ENCODE results near the gene BAG3.

DNA sequence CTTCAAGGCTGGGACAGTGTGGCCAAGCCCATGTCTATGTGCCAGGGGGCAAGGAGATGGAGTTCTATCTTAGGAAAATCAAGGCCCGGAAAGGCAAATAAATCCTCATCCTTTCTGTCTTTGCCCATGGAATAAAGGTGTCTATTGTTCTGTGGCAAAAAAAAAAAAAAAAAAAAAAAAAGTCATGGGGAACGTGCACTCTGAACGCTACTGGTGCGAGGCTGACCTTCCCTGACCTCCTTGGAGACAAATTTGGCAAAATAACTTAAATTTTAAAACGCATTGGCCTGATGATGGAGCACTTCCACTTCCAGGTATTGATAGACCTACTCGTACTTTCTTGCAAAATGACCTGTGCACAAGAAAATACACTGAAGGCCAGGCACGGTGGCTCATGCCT lies 12.2 kb upstream of the BAG3 start:
- no peak for TF ChIP-seq POLR2A (IDR thresholded peaks at IDR 0.05; ENCODE audit: borderline replicate concordance, extremely low read depth, insufficient read depth, insufficient read length)
- TF ChIP-seq, protein P1, sequence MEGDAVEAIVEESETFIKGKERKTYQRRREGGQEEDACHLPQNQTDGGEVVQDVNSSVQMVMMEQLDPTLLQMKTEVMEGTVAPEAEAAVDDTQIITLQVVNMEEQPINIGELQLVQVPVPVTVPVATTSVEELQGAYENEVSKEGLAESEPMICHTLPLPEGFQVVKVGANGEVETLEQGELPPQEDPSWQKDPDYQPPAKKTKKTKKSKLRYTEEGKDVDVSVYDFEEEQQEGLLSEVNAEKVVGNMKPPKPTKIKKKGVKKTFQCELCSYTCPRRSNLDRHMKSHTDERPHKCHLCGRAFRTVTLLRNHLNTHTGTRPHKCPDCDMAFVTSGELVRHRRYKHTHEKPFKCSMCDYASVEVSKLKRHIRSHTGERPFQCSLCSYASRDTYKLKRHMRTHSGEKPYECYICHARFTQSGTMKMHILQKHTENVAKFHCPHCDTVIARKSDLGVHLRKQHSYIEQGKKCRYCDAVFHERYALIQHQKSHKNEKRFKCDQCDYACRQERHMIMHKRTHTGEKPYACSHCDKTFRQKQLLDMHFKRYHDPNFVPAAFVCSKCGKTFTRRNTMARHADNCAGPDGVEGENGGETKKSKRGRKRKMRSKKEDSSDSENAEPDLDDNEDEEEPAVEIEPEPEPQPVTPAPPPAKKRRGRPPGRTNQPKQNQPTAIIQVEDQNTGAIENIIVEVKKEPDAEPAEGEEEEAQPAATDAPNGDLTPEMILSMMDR (IDR thresholded peaks at IDR 0.05 in 2 of 3, conservative IDR thresholded peaks at IDR 0.05 in 1 of 3; ENCODE audit: borderline replicate concordance in 1 of 3, insufficient read depth in 1 of 3, low read depth in 2 of 3, low read length in 2 of 3): no peak
- TF ChIP-seq SIN3A (IDR thresholded peaks at IDR 0.05; ENCODE audit: low read depth): no peak
- no peak for TF ChIP-seq ZFX (IDR thresholded peaks at IDR 0.05)
- TF ChIP-seq, protein P2, sequence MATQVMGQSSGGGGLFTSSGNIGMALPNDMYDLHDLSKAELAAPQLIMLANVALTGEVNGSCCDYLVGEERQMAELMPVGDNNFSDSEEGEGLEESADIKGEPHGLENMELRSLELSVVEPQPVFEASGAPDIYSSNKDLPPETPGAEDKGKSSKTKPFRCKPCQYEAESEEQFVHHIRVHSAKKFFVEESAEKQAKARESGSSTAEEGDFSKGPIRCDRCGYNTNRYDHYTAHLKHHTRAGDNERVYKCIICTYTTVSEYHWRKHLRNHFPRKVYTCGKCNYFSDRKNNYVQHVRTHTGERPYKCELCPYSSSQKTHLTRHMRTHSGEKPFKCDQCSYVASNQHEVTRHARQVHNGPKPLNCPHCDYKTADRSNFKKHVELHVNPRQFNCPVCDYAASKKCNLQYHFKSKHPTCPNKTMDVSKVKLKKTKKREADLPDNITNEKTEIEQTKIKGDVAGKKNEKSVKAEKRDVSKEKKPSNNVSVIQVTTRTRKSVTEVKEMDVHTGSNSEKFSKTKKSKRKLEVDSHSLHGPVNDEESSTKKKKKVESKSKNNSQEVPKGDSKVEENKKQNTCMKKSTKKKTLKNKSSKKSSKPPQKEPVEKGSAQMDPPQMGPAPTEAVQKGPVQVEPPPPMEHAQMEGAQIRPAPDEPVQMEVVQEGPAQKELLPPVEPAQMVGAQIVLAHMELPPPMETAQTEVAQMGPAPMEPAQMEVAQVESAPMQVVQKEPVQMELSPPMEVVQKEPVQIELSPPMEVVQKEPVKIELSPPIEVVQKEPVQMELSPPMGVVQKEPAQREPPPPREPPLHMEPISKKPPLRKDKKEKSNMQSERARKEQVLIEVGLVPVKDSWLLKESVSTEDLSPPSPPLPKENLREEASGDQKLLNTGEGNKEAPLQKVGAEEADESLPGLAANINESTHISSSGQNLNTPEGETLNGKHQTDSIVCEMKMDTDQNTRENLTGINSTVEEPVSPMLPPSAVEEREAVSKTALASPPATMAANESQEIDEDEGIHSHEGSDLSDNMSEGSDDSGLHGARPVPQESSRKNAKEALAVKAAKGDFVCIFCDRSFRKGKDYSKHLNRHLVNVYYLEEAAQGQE (IDR thresholded peaks at IDR 0.05; ENCODE audit: low read depth): no peak
- no peak for TF ChIP-seq YY1 (IDR thresholded peaks at IDR 0.05; ENCODE audit: extremely low read depth, insufficient replicate concordance, low read depth, low read length)
- TF ChIP-seq RAD21 (IDR thresholded peaks at IDR 0.05; ENCODE audit: low read depth): no peak
- no peak for TF ChIP-seq POLR2AphosphoS5 (IDR thresholded peaks at IDR 0.05; ENCODE audit: low read depth, low read length)
- TF ChIP-seq ZNF274 (IDR thresholded peaks at IDR 0.05; ENCODE audit: low read depth, low read length): no peak
- no peak for TF ChIP-seq CBX3 (IDR thresholded peaks at IDR 0.05; ENCODE audit: low read depth)
- TF ChIP-seq EZH2 (IDR thresholded peaks at IDR 0.05): no peak
- no peak for TF ChIP-seq SP1 (IDR thresholded peaks at IDR 0.05; ENCODE audit: low read depth)
- TF ChIP-seq JUND (IDR thresholded peaks at IDR 0.05): no peak
